ENCODE measurements around the gene YTHDF1.

Gene YTHDF1

DNA sequence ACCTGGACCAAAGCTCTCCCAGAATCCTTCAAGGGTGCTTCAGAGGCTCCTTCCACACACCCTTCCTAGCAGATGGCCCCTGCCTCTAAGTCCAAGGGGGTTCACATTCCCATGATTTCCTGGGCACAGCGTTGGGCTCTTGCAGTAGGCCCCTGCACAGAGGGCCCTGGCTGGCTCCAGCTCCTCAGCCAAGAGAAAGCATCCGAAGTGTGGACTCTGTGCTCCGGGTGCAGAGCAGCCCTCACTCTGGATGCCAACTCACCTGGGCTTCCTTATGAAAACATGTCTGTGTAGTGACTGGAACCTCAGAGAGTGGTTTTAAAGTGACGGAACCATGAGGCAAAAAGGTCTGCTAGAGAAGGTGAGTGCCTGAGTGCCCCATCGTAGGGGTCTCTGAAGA is 11.6 kb downstream of the YTHDF1 start:
- no peak for DNase-seq

DNA sequence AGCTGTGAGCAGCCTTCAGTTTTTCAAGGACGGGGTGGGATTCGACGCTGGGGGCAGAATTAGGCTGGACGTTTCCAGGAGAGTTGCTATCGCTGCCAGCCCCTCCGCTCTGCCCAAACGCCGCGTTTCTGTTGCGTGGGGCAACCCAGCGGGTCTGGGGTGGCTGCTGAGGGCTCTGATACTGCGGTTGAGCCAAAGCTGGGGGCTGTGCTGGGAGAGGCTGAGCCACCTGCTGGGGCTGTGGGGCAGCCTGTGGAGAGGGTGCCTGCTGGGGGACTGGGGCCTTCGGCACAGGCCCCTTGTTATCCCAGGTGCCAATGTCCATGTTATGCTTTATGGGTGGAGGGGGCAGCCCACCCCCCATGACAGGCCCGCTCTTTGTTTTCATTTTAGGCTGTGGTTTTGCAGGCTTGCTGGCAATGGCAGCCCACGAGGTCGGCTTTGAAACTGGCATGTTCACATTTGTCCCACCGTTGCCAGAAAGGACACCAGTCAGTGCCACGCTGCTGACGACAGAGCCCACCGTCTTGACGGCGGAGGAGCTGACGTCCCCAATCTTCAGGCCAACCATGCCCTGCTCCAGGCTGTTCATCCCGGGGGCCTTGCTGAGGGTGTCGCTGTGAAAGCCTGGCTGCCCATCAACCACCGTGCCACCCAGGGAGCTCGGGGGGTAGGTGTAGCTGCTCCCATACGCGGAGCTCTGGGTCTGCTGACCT is 13.0 kb downstream of the YTHDF1 start:
- no peak for DNase-seq

DNA sequence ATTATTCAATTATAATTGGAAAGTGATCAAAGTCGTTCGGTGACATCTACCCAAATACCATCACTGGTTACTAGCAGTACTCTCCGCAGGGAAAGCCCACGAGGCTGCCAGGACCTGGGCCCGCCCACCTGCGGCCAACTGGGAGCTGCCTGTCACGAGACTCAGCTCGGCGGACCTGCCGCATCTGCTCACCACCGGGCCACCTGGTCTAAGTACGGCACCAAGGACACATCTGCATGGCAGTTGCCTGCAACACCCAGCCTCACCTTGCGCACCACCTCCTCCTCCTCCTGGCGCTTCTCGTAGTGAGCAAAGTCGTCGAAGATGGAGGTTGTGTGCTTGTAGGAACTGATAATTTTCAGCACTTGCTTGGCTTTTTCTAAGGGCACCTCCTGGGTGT is 13.9 kb downstream of the YTHDF1 start:
- no peak for DNase-seq

DNA sequence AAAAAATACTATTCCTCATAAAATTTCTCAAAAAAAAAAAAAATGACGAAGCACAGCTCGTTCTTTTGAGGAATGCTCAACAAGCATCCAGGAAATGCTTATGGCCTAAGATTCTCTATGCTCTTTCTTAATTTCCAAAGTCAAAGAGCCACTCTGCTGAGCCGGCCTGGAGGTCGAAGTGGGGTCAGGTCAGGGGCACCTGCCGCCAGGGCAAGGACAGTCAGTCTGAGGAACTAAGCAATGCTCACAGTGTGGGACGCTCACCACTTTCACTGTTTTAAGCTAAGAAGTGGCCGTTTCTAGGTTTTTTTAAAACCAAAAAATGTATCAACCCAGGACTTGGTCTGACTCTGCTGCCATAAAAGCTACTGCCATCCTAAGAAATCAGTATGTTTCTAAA is 17.3 kb downstream of the YTHDF1 start:
- DNase-seq: no peak

DNA sequence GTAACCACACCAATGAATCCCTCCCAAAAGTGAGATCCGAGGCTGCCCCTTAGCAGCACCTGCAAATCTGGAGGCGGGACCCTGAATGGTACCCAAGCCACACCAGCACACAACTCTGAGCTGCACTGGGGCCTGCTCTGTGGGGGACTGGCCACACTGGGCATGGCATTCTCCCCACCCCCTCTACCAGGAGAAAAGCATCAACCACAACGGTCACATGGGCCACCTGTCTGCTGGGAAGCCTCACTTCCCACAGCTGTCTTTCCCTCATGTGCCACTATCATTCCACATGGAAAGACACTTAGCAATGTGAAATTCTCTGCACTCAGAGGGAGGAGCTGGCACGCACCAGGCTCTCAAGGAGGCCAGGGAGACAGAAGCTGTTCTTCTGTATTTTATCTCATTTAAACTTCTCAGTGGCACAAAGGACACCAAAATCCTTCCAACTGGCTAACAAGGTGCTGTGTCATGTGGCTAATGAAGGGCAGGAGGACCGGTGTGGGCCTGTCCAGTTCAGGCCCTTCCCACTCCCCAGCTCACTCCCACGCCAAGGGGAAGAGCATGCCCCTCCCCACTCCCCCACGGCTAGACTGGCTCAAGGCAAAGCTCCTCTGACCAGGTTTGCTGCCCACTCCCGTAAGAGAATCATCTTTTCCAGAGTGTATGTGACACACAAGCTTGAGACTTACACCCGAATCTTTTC is 19.0 kb downstream of the YTHDF1 start:
- no peak for DNase-seq

DNA sequence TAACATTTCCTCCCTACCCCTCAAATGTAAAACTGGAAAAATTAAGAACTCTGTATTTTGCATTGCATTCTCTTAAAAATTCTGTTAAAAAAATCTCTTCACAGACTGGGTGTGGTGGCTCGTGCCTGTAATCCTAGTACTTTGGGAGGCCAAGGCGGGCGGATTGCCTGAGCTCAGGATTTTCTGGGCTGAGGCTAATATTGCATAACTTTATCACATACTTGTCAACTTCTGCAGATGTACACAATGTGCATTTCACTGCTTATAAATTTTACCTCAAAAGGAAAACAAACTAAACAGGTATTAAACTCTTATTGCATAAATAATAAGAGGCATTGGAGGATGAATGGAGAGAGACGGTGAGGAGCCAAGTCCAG is 21.1 kb downstream of the YTHDF1 start:
- DNase-seq: no peak

DNA sequence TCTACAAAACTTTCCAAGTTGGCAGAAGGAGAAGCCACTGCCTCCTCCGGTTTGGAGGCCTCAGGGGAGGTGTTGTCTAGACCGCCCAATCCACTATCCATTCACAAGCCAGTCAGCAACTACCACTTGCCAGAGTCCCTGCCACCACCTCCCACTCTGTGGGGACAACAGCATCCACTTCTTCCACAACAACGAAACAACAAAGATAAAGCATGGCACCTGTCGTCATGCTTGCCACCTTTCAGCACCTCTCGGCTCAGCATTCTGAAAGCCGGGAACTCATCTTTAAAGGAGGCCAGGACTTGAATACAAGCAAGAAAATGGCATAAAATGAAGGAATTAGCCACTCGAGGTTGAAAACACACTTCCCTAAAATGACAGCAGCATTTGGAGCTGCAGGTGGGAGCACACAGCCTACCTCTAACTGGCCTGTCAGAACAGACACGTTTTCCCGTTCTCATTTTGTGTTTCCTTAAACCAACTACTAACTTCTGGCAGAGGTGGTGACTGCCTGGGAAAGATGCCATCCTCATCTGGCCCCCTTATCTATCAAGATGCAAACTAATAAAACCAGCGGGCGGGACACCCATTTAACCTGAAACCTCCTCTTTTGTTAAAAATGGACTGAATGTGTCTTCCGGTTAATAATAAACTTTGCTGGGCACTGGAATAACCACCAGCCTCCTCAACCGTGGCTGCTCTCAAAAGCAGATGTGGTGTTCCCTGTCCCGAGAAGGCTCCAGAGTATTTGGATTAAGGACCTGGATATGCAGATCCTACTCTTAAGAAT is 21.7 kb downstream of the YTHDF1 start:
- no peak for DNase-seq

DNA sequence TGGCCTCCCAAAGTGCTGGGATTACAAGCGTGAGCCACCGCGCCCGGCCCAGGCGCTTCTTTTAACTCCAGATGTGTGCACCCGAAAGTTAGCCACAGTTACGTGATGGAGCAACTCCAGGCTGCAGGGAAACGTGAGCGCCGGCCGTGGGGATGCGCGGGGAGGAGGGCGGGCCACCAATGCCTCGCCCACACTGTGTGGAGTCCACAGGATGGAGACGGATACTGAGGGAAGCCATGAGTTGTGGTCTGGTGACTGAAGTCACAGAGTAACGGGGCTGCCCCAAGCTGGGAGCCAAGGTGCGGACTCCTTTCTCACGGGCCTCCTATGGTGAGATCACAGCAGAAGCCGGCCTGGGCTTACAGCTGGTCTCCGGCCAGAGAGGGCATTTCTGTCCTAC is 23.2 kb downstream of the YTHDF1 start:
- no peak for DNase-seq

DNA sequence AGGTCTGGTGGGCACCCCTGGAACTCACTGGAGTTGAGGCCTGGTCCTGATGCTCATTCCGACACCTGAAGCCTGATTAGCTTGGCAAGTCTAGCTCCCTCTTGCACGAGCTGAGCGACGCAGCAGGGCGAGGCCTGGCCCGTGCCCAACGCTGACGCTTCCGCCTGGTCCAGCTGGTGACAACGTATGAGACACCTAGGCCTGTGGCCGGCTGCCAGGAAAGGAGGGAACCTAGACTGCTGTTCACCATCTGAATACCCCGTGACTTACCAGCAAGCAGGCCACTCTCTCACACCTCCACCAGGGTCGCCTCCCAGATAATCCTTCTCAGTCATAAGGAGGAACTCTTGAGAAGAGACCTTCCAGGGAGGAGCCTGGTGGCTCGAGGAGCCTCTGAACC is 24.5 kb downstream of the YTHDF1 start:
- DNase-seq: no peak

DNA sequence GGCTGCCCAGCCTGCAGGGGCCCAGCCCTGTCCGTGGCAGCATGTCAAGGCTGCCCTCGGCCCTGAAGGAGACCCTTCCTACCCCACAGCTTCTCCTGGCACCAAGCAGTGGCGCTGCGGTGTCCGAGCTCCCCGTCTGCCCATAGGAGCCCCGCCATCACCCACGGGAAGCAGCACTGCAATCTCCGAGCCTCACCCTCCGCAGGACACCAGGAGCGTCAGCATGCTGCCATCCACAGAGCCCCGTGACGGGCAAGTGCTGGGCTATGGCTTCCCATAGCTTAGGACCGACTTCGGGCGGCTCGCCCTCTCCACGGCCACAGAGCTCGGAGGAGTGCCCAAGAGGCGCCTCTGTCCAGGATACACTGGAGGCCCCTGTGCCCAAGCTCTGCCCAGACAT is 25.1 kb downstream of the YTHDF1 start:
- no peak for DNase-seq

DNA sequence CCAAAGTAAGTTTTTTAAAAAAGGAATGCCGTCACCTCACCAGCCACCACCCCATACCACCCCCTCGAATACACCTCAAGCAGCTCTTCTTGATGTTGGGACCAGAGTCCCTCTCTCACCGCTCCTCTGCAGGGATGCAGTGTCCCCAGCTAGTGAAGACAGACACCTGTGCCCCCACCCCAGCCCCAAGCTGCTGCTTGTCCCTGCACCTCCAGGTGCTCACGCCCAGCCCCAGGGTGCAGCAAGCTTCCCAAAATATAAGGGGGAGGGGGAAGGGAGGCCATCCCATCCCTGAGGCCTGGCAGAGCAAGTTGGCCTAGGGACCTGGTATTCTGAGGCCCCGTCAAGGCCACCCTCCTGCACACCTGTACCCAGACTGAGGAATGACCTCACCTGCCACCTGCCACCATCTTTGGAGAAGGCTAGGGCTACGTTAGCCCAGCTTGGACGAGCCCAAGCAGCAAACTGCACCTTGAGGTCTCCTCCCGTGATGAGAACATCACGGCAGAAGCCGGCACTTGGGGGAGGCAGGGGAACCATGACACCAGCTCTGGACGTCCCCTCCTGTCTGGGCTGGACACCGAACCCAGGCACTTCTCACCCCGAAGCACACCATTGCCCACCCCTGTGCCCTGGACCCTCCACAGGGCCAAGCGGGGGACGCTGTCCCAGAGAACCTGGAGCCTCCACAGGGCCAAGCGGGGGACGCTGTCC is 25.9 kb downstream of the YTHDF1 start:
- no peak for DNase-seq

DNA sequence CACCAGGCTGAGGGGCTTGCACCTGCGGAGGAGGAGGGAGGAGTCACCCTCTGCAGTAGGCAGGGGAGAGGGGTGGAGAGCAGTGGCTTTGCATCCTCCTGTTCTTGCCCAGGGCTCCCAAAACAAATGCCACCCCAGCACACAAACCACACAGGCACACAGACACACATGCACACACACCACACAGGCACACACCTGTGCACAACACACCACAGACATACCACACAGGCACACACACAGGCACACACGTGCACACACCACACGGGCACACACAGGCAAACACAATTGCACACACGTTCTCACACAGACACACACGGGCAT is 26.6 kb downstream of the YTHDF1 start:
- no peak for DNase-seq

DNA sequence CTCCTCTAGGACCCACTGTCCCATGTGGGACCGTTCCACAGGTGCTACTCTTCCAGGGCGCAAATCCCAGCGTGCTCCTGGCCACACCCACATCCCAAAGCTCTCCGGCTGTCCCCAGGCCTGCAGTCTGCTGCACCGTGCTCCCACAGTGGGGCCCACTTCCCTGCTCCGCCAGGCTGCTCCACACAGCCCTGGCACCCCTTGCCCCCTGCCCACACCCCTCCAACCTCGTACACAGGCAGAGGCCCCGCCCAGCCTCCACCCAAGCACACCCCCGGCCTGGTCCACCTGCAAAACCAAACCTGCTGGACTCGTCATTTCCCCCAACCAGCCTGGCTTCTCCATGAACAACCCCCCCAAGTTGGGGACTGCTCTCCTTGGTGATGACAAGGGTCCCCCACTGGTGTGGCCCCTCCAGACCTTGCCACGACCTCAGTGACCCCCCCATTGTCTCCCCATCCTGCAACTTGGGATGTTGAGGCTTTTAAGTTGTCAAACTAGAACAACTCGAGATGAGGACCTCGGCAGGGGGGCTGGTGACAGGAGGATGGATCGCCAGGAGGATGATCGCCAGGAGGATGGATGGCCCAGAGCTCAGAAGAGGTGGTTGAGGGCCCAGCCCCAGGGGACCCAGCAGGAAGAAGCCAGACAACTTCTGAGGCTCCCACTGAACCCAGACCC is 27.1 kb downstream of the YTHDF1 start:
- DNase-seq: no peak

DNA sequence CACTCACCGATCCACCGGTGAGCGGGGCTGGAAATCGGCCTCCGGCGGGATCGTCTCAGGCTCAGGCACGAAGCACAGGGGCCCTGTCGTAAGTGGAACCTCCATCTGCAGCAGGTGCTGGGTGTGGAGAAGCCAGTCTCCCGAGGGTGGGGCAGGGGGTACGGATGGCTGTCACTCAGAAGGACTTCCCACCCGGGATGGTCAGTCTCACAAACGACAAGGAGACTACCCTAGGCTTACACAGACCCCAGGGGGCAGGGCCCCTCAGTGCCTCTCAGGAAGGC is 27.8 kb downstream of the YTHDF1 start:
- DNase-seq: no peak

DNA sequence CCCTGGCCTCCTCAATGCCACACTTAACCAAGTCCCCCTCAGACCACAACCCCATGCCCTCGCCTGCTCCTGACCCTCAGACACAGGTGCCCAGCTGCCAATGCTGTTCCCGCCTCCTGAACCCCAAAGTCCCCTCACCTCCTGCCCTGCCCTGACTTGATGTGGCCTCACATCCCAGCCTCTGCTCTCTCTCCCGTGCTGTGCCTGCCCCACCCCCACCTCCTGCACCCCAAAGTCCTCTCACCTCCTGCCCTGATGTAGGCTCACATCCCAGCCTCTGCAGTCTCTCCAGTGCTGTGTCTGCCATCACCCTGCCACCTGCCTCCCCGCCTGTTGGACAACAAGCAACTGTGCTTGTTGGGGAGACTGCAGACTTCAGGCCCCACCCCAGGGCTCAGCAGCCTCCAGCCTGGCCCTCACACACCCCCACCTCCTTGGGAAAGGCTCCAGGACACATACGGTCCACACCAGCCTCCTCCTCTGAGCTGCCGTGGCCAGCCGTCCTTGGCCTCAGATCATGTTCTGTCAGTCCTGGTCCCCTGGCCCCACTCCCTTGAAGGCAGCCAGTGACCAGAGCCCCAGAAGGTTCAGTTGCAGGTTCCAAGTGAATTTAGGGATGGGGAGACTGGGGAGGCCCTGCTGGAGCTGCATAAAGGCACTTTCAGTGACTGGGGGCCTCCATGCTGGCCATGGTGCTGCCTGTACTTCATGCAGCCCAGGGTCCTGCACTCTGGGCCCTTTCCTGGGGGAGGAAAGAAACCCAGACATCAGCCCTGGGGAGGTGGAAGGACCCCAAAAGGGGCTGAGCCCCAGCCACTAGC is 28.4 kb downstream of the YTHDF1 start:
- DNase-seq: no peak

DNA sequence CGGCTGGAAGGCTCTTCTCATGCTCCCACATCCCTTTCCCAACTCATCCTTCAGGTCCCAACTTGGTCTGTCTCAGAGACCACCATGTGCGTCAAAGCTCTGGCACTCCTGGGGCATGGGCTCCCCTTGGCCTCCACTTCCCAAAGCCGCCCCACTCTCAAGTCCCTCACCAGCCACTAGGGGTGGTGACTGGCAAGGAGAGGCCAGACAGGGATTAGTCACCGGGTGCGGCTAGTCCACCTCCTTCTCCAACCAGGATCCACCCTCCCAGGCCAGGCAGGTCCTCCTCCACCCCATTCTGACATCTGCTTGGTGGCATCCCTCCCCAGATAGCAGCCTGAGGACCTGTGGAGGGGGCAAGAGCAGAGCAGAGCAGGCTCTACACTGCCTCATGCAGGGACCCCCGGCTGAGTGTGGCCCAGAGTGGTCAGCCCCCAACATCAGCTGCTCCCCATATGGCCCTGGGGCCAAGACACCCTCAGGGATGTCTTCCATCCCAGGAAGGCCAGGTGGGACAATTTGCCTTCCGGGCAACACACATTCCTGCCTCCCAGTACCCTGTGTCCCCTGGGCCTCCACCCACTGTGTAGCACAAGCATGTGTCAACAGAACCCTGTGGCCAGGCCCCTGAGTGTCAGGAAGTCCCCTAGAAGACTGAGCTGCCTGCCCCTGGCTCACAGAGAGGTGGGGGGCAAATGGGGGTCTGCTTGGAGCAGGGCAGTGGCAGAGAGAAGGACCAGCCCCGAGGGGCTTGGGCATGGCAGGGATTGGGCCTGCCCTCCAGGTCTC is 29.2 kb downstream of the YTHDF1 start:
- no peak for DNase-seq

DNA sequence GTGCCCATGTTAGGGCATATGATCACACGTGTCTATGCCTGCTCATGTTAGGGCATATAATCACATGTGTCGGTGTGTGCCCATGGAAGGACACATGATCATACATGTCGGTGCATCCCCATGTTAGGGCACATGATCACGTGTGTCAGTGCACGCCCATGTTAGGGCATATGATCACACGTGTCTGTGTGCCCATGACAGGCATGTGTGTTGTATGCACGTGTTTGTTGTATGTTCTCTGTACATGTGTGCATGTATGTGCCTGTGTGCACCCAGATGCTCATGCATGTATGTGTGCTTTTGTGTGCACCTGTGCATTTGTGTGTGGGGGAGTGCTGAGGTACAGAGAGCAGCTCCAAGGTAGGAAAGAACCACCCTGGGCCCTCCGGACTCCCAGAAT is 29.8 kb downstream of the YTHDF1 start:
- DNase-seq: no peak

DNA sequence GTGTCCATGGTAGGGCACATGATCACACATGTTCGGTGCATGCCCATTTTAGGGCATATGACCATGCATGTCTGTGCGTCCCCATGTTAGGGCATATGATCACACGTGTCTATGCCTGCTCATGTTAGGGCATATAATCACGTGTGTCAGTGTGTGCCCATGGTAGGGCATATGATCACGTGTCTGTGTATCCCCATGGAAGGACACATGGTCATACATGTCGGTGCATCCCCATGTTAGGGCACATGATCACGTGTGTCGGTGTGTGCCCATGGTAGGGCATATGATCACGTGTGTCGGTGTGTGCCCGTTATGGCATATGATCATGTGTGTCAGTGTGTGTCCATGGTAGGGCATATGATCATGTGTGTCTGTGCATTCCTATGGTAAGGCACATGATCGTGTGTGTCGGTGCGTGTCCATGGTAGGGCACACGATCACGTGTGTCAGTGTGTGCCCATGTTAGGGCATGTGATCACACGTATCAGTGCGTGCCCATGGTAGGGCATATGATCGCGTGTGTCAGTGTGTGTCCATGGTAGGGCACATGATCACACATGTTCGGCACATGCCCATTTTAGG is 30.6 kb downstream of the YTHDF1 start:
- DNase-seq: no peak

DNA sequence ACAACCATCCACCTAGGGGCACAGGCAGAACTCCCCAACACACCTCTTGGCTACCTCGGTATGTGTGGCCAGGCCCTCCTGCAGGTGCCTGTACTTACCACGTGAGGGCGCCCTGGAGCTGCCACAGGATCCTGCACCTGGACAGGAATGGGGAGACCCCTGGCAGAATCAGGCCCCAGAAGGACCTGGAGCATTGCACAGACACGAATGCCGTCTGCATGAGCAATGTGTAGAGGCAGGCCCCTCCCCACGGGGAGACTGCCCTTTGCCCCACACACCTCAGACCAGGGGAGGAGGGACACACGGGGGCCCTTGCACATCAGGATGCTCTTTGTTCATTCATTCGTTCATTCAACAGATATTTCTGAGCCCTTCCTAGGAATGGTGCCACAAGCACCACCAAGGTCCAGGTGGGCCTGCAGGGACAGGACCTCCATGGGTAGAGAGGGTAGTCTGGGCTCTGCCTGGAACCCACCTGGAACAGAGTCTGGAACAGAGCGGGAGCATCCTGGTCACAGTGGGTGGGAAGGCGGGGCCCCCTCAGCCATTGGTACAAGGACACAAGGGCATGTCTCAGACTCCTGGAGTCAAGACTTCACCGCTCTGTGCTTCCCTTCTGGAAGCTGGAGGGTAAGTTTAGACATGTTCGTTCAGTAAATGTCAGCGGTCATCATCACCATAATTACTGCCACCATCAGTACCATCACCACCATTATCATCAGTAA is 32.3 kb downstream of the YTHDF1 start:
- DNase-seq: peak; percentile 74

DNA sequence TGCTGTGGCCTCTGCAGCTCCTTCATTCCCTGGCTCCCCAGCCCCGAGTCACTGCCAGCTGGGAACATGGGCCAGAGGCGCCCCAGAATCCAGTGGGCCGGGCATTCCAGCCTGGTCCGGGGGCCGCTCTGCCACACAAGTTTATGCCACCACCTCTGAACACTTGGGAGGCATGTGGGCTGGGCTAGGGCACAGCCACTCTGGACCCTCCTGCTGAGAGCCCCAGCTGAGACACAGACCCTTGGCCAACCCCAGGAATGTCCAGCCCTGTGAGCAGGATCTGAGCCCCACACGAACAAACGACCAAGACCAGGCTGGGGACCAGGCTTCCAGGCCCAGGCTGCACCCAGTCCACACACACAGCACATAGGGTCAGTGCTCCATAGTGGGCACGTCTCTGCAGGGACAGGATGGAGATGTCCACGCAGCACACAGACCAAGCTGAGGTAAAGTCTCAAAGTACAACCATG is 33.0 kb downstream of the YTHDF1 start:
- no peak for DNase-seq
